CD4-positive, alpha-beta T cell treated with Interleukin-10 for 1 hour (primary cell): ENCODE results near the gene INPP4A.
"Not testable (repeated sequence)": the region's sequence is repeated elsewhere in the genome, so short reads cannot be mapped to it uniquely, and the experiment has no call there.

Source experiments
- DNase-seq: peaks from one replicate; pipeline ENCODE4 v3.0.0-alpha.2; 2020

Gene INPP4A

DNA sequence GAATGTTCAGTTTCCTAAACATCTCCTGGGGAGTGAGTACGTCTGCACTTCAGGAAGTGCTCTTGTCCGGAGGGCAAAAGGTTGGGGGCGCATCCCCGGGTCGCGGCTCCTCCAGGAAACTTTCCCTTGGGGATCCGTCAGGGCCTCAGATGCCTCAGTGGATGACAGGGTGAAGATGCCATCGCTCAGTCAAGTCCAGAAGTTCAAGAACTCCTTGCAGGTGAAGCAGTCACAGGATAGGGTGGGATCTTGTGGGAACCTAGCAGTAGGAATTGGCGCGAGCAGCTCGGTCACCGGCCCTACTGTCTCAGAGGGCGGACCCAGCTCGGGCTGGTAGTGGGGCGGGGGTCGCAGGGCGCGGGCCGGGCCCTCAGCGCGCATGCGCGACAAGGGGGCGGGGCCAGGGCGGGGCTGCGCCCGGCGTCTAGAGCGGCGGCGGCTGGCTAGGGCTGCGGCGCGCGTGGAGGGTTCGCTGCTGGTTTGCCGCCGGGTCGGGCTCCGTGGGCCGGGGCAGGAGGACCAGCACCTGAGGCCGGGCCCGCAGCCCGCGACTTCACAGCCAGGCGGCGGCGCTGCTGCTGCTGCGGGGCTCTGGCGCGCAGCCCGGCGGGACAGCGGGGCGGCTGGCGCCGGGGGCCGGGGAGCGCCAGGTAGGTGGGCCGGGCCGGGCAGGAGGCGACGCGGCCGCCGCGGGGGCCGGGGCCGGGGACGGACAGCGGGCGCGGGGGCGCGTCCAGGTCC is at the start of gene INPP4A:
Gene INPP4A, plus strand, starts transcription at position 423 of the 741 bp plus-strand sequence. CDS start 75,191 bp downstream, outside the sequence.
- peak; percentile 84 for DNase-seq

DNA sequence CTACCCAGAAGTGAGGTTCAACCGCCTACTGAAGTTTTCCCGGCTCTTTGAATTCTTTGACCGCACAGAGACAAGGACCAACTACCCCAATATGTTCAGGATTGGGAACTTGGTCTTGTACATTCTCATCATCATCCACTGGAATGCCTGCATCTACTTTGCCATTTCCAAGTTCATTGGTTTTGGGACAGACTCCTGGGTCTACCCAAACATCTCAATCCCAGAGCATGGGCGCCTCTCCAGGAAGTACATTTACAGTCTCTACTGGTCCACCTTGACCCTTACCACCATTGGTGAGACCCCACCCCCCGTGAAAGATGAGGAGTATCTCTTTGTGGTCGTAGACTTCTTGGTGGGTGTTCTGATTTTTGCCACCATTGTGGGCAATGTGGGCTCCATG is 48.7 kb upstream of the INPP4A start:
- DNase-seq = no peak

DNA sequence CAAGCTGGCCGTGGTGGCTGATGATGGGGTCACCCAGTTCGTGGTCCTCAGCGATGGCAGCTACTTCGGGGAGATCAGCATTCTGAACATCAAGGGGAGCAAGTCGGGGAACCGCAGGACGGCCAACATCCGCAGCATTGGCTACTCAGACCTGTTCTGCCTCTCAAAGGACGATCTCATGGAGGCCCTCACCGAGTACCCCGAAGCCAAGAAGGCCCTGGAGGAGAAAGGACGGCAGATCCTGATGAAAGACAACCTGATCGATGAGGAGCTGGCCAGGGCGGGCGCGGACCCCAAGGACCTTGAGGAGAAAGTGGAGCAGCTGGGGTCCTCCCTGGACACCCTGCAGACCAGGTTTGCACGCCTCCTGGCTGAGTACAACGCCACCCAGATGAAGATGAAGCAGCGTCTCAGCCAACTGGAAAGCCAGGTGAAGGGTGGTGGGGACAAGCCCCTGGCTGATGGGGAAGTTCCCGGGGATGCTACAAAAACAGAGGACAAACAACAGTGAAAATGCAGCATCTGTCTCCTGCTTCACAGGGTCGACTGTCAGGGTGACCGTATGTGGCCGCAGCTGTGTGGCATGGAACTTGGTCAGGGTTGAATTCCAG is 47.8 kb upstream of the INPP4A start:
- no peak for DNase-seq

DNA sequence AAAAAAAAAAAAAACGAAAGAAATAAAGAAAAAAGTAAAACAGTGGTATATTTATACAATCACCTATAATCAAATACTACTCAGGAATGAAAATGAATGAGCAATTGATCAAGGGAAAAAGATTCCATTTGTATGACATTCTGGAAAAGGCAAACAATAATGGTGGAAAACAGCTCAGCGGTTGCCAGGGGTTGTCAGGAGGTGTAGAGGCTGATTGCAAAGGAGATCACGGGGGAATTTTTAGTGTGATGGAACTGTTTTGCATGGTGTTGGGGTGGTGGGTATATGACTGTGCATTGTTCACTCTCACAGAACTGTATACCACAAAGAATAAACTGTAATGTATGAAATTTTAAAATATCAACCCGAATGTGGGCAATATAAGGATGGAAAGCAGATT is 45.5 kb upstream of the INPP4A start:
- no peak for DNase-seq

DNA sequence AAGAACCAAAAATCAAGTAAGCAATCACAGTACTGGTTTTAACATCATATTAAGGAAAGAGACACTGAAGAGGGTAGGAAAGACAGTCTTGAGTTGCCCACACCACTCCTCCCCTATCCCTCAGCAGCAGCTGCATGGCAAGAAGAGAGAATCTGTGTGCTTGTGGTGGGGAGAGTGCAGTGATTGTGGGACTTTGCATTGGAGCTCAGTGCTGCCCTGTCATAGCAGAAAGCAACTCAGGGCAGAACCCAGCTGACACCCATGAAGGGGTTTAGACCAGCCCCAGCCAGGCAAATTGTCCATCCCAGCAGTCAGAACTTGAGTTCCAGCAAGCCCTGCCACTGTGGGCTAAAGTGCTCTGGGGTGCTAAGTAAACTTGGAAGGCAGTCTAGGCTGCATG is 40.8 kb upstream of the INPP4A start:
- no peak for DNase-seq

DNA sequence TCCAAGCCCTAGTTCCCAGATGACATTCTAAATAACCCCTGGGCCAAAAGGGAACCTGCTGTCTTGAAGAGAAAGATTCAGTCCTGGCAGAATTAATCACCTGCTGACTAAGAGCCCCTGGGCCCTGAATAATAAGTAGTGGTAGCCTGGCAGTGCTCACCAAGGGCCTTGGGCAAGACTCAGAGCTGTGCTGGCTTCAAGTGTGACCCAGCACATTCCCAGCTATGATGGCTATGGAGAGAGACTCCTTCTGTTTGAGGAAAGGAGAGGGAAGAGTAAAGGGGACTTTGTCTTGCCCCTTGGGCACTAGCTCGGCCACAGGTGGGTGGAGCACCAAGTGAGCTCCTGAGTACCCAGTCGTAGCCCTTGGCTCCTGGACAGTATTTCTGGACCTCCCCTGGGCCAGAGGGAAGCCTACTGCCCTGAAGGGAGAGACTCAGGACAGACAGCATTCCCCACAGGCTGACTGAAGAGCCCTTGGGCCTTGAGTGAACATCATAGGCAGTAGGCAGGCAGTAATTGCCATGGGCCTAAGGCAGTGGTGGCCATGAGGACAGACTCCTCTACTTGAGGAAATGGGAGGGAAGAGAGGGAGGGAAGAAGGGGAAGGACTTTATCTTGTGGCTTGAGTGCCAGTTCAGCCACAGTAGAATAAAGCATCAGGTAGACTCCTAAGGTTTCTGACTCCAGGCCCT is 40.0 kb upstream of the INPP4A start:
- DNase-seq = no peak

DNA sequence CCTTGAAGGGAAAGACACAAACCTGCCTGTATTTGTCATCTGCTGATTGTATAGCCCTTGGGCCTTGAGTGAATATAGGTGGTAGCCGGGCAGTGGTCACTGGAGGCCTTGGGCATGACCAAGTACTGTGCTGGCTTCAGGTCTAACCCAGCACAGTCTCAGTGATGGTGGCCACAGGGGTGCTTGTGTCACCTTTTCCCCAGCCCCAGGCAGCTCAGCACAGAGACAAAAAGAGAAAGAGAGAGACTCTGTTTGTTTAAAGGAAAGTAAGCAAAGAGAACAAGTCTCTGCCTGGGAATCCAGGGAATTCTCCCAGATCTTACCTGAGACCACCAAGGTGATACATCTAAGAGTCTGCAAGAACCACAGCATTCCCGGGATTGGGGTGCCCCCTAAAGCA is 39.4 kb upstream of the INPP4A start:
- DNase-seq = no peak

DNA sequence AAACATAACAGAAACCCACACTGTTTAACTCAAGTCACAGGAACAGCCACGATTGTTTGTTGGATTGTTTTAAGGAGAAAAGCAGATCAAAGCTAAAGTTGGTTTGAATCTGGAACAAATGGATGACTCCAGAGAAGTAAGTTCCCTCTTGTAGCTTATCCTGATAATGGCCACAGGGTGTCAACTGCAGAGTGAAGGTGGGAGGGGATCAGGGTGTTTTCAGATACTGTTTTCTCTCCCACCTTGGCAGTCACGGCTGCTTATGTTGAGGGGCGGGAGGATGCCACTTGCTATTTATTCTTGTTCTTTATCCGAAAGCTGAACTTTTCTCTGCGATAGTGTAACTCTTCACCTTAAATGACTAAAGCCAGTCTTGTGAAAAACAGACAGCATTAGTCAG is 36.5 kb upstream of the INPP4A start:
- no peak for DNase-seq

DNA sequence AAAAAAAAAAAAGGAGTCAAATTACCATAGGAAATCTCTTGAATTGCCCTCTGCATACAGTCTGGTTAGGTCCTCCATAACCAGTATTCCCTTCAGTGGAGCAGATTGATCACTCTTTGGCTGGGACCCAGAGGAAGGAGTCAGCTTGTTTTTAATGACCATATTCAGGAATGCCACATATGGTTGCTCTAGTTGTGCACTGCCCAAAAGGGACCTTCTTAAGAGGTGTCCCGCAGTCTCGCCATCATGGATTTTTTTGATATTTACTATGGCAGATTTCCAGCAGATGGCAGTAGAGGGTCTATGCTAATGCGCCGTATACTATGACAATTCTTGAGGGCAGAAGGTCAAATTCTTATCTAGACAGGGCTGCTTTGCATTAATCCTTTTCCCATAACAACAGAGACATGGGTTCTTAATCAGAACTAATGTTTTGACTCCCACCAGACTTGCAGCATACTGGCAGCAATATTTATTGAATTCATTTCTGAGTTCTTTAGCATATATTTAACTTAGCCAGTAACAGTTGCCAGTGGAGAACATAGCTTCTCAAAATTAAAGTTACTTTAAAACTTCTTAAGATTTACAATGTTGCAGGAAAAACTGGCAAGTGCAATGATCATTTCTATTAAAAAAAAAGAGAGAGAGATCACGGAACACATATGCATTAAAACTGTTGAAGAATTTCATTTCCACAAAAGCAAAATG is 31.8 kb upstream of the INPP4A start:
- peak; percentile 84 for DNase-seq

DNA sequence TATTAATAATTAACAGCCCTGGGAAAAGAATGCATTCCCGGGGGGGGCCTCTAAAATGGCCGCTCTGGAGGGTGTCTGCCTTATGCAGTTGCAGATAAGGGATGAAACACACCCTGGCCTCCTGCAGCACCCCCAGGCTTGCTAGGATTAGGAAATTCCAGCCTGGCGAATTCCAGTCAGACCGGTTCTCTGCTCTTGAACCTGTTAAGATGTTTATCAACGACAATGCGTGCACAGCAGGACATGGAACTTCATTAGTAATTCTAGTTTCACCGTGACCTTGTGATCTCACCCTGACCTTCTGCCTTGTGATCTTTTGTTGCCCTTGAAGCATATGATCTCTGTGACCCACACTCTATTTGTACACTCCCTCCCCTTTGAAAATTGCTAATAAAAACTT is 30.4 kb upstream of the INPP4A start:
- DNase-seq = not testable (repeated sequence)

DNA sequence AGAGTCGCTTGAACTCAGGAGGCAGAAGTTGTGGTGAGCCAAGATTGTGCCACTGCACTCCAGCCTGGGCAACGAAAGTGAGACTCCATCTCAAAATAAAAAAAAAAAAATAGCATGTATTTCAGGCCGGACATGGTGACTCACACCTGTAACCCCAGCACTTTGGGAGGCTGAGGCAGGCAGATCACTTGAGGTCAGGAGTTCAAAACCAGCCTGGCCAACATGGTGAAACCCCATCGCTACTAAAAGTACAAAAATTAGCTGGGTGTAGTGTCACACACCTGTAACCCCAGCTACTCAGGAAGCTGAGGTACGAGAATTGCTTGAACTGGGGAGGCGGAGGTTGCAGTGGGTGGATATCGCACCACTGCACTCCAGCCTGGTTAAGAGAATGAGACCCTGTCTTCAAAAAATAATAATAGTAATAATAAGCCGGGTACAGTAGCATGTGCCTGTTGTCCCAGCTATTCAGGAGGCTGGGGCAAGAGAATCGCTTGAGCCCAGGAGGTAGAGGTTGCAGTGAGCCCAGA is 28.9 kb upstream of the INPP4A start:
- not testable (repeated sequence) for DNase-seq

DNA sequence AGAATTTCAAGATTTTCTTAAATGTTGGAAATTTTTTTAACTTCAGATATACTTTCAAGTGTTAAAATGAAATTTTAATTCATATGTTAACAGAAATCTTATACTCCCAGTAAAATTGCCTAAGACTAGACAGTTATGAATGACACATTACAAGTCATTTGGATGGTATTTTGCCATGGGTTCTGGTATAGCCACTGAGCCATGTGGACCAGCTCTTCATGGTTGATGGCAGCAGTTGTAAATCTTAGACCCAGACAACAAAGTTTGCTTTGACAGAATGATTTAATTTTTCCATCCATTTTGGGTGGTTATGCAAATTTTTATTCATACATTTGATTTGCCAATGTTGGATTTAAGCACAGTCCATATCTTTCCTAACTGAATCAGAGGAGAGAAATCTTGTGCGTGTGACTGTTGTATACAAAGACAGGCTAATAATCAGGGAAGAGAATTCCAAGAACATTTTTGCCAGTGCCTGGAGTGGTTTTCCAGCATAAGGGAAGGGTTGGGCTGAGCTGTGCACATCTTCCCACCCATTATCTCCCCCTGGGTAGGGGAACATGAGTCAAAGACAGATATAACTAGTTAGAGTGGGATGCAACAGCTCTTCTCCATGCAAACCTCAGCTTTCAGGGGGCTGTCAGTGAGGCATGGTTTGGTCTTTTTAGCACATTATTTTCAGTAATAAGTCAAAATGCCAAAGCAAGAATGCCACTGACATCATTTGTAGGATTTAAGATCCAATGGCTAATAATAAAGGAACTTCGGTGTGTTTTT is 28.1 kb upstream of the INPP4A start:
- DNase-seq = no peak

DNA sequence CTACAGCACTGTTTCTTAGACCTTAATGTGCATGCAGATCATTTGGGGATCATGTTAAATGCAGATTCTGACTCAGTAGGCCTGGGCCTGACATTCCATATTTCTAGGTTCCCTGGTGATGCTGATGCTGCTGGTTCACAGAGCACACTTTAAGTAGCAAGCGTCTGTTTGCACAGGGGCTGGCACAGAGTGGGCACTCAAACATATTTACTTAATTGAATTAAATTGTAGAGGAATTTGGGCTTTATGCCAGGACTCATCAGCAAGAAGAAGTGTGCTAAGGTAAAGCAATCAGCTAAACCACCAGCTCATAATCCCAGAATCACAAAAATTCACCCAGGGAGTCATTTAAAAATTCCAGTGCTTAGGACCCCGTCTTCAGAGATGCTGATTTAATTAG is 25.1 kb upstream of the INPP4A start:
- no peak for DNase-seq

DNA sequence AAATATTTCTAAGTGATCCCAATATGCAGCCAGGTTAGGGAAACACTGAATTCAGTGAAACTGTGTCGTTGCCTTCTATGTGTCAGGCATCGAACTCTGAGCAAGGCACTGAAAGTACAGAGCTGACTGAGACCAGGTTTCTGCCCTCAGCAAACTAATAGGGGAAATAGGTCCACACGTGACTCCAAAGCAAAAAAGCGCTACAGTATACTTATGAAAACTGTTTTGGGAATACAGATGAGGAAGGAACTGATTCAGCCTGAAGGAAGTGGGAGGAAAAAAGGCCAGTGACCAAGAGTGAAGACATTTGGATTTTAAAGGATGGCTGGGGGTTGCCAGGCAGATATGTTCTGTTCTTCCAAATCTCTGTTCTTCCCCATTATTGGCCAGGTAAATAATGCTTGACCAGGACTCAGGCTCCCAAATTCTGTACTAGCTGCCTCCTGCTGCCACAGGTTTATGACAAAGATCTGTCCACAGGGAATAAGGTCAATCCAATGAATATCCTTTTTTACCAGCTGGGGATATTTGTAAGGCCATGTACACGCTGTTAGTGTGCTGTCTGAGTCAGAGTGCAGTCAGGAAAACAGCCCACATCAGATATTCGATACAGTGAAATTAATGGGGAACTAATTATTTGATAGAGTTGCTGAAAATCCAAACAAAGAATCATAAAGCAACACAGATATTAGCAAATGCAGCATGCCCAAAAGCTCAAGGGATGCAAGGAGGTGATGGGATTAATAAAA is 24.5 kb upstream of the INPP4A start:
- DNase-seq = no peak

DNA sequence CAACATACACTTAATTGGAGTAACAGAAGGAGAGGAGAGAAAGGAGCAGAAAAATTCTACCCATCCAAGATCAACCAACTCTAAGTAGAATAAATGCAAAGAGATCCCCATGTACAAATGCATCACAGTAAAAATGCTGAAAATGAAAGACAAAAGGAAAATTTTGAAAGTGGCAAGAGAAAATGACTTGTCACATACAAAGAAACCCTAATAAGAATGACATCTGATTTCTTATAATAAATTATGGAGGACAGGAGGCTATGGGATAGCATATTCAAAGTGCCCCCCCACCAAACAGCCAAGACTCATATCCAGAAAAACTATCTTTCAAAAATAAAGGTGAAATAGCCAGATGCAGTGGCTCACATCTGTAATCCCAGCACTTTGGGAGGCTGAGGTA is 22.2 kb upstream of the INPP4A start:
- no peak for DNase-seq

DNA sequence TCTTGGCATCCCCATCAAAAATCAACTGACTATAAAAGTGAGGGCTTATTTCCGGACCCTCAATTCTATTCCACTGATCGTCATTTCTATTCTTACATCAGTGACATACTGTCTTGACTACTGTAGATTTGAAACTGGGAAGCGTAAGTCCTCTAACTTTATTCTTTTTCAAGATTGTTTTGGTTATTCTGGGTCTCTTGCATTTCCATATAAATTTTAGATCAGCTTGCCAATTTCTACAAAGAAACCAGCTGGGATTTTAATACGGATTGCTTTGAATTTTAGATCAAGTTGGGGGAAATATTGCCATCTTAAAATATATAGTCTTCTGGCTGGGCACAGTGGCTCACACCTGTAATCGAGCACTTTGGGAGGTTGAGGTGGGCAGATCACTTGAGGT is 17.9 kb upstream of the INPP4A start:
- no peak for DNase-seq

DNA sequence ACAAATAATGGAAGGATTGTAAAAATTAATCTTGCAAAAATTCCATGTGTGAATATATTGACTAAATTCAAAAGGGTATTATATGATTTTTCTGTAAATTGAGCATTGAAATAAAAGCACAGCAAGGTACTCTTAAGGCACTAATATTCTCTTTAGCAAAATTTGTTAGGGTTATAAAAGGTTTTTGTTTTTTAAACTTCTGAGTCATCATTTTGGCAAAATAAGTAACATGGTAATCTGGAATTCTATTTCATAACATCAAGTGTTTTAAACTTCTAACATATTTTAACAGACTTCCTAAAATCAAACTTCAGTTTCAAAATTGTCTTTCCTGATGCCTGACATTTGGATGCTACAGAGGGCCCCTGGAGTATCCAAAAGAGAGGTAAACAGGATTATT is 12.5 kb upstream of the INPP4A start:
- DNase-seq = no peak

DNA sequence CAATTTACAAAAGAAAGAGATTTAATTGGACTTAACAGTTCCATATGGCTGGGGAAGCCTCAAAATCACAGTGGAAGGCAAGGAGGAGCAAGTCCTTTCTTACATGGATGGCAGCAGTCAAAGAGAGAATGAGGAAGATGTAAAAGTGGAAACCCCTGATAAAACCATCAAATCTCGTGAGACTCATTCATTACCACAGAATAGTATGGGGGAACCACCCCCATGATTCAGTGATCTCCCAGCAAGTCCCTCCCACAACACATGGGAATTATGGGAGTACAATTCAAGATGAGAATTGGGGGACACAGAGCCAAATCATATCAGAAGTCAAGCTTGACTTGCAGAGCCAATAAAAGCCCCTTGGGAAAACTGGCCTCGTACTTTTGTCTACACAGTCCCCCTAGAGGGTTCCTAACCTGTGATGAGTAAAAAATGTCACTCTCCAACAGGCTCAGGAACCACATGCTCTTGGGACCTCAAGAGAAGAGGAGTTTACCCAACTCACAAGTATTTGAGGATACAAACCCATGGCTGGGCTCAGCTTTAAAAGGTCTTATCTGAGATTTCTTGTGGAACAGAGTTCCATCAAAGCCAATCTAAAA is 11.2 kb upstream of the INPP4A start:
- no peak for DNase-seq

DNA sequence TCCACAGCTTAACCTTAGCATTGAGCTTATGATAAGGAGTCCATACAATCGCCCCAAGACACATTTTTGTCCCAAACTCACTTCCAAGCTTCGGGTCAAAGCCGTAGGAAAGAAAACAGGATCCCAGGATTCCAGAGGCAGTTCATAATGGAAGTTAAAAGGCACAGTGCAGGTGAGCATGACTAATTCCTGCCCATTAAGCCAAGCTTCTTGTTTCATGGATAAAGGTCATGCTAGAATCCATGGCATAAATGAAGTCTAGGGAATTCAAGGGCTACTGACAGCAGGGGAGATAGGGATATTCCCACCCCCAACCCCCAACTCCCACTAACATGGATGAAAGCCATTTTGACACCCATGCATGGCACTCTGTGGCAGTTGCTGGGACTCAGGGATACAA is 10.2 kb upstream of the INPP4A start:
- no peak for DNase-seq

DNA sequence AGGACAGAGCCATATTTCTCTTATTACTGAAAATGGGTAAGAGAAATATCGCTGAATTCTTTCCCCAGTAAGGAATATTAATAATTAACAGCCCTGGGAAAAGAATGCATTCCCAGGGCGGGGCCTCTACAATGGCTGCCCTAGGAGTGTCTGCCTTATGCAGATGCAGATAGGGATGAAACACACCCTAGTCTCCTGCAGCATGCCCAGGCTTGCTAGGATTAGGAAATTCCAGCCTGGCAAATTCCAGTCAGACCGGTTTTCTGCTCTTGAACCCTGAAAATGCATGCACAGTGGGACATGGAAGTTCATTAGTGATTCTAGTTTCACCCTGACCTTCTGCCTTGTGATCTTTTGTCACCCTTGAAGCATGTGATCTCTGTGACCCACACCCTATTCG is 9.0 kb upstream of the INPP4A start:
- not testable (repeated sequence) for DNase-seq

DNA sequence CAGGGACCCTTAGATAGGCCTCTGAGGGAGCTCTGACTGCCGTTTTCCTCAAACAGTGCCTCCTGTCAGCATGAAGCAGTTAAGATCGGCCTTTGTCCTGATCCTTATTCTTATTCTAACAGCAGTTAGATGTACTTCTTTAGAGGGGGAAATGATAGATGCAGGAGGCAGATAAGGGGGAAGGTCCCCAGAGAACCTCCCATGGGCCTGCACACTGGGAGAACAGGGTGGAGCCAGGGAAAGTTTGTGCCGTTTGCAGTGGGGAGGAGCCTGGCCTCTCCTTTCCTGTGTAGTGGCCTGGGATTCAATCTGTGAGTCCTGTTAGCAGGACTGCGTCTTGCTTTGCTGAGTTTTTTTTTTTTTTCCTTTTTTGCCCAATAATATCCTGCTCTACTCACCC is 7.9 kb upstream of the INPP4A start:
- no peak for DNase-seq
